Ishikawa (cell line): ENCODE measurements around the gene PKP4.

ENCODE experiments used
- CEBPB ChIP-seq: IDR thresholded peaks from 2 replicates; pipeline ENCODE4 v1.6.1; 2012
- CREB1 ChIP-seq: IDR thresholded peaks from 2 replicates; pipeline ENCODE4 v1.6.1; 2012; ENCODE audit warnings: low read depth
- EGR1 ChIP-seq: IDR thresholded peaks from 2 replicates; pipeline ENCODE4 v1.6.1; 2012
- EP300 ChIP-seq: IDR thresholded peaks from 2 replicates; pipeline ENCODE4 v1.6.1; 2012; ENCODE audit warnings: borderline replicate concordance
- FOXM1 ChIP-seq: IDR thresholded peaks from 2 replicates; pipeline ENCODE4 v1.6.1; 2012; ENCODE audit warnings: low read depth, borderline replicate concordance
- NFIC ChIP-seq: IDR thresholded peaks from 2 replicates; pipeline ENCODE4 v1.6.1; 2012
- RAD21 ChIP-seq: IDR thresholded peaks from 2 replicates; pipeline ENCODE4 v1.6.1; 2012; ENCODE audit warnings: low read depth
- REST ChIP-seq: IDR thresholded peaks from 2 replicates; pipeline ENCODE4 v1.6.1; 2012; ENCODE audit warnings: low read depth, mild to moderate bottlenecking
- TAF1 ChIP-seq: IDR thresholded peaks from 2 replicates; pipeline ENCODE4 v1.6.1; 2012; ENCODE audit warnings: low read depth, mild to moderate bottlenecking
- TCF12 ChIP-seq: IDR thresholded peaks from 2 replicates; pipeline ENCODE4 v1.6.1; 2012; ENCODE audit warnings: low read depth
- TEAD4 ChIP-seq: IDR thresholded peaks from 2 replicates; pipeline ENCODE4 v1.6.1; 2012
- YY1 ChIP-seq: IDR thresholded peaks from 2 replicates; pipeline ENCODE4 v1.6.1; 2012; ENCODE audit warnings: low read depth
- ZBTB7A ChIP-seq: IDR thresholded peaks from 2 replicates; pipeline ENCODE4 v1.6.1; 2012; ENCODE audit warnings: low read depth
- TF ChIP-seq, protein P1 (sequence below): IDR thresholded peaks from 2 replicates; pipeline ENCODE4 v1.6.1; 2012
- TF ChIP-seq, protein P2 (sequence below): IDR thresholded peaks from 2 replicates; pipeline ENCODE4 v1.6.1; 2012

PKP4 gene

DNA sequence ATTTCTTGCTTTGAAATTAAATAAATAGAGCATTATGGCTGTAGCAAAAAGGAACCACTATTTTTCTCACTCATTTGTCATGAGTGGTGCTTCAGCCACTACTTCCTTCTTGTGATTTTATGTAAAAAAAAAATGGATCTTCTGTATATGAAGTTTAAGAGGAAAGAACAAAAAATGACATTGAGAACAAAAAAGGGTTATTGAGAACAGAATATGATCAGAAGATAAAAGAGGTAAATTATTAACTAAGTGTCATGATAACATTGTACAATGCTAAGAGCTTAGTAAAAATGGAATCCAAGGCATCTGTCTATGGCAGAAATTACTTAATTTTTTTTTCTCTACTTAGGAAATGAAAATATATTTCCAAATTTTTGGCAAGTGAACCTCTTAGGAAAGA, 103.5 kb downstream of the PKP4 start:
- no peak for TF ChIP-seq EP300
- TF ChIP-seq TCF12: no peak
- TF ChIP-seq YY1: no peak
- no peak for TF ChIP-seq NFIC
- TF ChIP-seq FOXM1: no peak
- TF ChIP-seq REST: no peak
- TF ChIP-seq, protein P1, sequence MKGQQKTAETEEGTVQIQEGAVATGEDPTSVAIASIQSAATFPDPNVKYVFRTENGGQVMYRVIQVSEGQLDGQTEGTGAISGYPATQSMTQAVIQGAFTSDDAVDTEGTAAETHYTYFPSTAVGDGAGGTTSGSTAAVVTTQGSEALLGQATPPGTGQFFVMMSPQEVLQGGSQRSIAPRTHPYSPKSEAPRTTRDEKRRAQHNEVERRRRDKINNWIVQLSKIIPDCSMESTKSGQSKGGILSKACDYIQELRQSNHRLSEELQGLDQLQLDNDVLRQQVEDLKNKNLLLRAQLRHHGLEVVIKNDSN: no peak
- no peak for TF ChIP-seq TEAD4
- TF ChIP-seq ZBTB7A: no peak
- no peak for TF ChIP-seq CREB1
- TF ChIP-seq TAF1: no peak
- TF ChIP-seq, protein P2, sequence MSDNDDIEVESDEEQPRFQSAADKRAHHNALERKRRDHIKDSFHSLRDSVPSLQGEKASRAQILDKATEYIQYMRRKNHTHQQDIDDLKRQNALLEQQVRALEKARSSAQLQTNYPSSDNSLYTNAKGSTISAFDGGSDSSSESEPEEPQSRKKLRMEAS: no peak
- no peak for TF ChIP-seq RAD21
- TF ChIP-seq EGR1: no peak
- TF ChIP-seq CEBPB: no peak

DNA sequence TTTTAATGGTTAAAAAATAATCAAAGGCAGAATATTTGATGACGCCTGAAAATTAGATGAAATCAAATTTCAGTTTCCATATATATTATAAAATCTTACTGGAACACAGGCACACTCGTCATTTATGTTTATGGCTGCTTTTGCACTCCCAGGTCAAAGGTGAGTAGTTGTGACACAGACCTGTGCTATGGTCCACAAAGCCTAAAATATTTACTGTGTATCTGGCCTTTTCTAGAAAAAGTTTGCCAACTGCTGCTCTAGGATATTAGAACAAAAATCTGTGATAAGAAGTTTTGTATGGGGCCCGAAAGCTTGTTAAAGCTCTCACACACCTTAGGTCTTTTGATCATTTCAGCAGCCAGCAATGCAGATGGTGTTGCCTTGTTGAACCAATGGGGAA, 104.3 kb downstream of the PKP4 start:
- TF ChIP-seq TCF12: no peak
- TF ChIP-seq, protein P2: no peak
- no peak for TF ChIP-seq CREB1
- TF ChIP-seq REST: no peak
- TF ChIP-seq FOXM1: no peak
- no peak for TF ChIP-seq EGR1
- TF ChIP-seq, protein P1: no peak
- no peak for TF ChIP-seq EP300

DNA sequence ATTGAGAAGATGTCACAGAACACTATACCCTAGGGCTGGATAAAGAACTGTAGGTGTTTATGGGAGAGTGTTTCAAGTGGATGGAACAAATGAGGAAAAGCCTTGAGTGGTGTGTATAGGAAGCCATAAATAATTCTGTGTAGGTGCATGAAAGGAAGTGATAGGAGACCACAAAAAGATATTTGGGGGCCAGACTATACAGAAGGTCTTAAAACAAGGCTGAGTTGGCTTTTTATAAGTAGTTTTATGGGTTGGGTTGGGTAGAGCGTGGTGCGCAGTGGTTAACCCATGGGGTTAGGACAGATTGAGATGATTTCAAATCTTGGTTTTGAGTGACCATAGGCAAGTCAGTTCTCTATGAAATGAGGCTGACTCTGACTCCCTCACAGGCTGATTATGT, 110.5 kb downstream of the PKP4 start:
- TF ChIP-seq, protein P2: no peak
- no peak for TF ChIP-seq EP300

- TF ChIP-seq FOXM1 (no peak), RAD21 (no peak), TEAD4 (no peak), EGR1 (no peak), CREB1 (no peak), TCF12 (no peak), ZBTB7A (no peak)
- TF ChIP-seq, protein P2: no peak
Measured at GRCh38 chr2:158569284-158569683, 112.5 kb downstream of the PKP4 start.

GRCh38 chr2:158570869-158571268, 114.1 kb downstream of the PKP4 start:
- no peak for TF ChIP-seq YY1
- TF ChIP-seq EGR1: no peak
- TF ChIP-seq REST: no peak
- TF ChIP-seq TAF1: no peak
- TF ChIP-seq RAD21: no peak
- no peak for TF ChIP-seq FOXM1
- TF ChIP-seq NFIC: no peak
- no peak for TF ChIP-seq TEAD4
- no peak for TF ChIP-seq ZBTB7A
- TF ChIP-seq, protein P1: no peak
- no peak for TF ChIP-seq TCF12
- TF ChIP-seq CEBPB: no peak
- TF ChIP-seq, protein P2: no peak
- TF ChIP-seq EP300: no peak
- no peak for TF ChIP-seq CREB1
